Measurements from ENCODE around the gene FZD4.

DNA sequence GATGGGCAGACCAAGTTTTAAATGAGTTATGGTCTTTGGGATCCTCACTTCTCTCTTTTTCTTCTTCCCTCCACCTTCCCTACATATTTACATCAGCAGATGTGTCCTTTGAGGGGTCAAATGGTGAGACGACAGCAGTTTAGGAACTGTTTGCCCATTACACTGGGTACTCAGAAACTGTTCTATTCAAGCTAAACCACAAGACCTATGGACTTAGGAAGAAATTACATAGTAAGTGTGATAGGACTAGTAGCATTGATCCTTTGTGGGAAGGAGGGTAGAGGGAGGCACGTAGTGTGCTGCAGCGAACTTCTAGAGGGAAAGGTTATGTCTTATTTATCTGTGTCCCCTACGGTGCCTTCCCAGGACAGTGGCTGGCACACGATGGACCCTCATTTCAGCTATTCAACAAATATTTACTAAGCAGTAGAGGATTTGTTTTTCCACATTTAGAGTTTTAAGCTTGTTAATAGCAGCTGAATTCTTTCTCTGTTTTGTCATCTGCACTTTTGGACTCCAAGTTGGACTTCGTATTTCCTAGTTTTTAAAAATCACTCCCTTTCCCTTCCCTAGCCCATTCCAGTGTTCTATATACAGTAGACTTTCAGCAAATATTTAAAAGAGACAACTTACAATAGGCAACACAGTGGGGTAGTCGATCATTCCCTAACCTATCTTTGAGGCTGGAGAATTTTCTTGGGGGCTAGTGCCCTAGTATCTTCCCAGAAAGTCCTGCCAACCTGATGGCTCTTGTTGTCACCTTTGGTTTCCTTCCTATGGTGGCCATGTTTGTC, 13.9 kb downstream of the FZD4 start:
- TF ChIP-seq POLR2AphosphoS5 (IDR thresholded peaks at IDR 0.05; ENCODE audit: low read depth, low read length) (no peak), SIN3A (IDR thresholded peaks at IDR 0.05; ENCODE audit: borderline replicate concordance, insufficient read depth, low read length) (no peak), REST (IDR thresholded peaks at IDR 0.05; ENCODE audit: insufficient read depth in 1 of 2, low read depth in 2 of 2, low read length in 2 of 2) (no peak), TAF1 (IDR thresholded peaks at IDR 0.05; ENCODE audit: borderline replicate concordance, insufficient read depth, low read length) (no peak), FOXP2 (optimal IDR thresholded peaks at IDR 0.05; ENCODE audit: borderline replicate concordance, extremely low read depth, extremely low read length, insufficient read depth) (no peak)
